Measurements from ENCODE around the gene ADCY1. TPM values are rescaled to one million over a fixed set of nuclear protein-coding genes. Genes with fewer than 3 reads are reported as not detected.
"Not testable (repeated sequence)": the region's sequence is repeated elsewhere in the genome, so short reads cannot be mapped to it uniquely, and the experiment has no call there.

Gene ADCY1
- total RNA-seq, 1 donor: under 0.01 TPM

GRCh38 chr7:45756333-45756732 lies 182.2 kb downstream of the ADCY1 start:
- not testable (repeated sequence) for H3K4me3 ChIP-seq (ENCODE audit: low read length); H3K9me3 ChIP-seq (ENCODE audit: low read depth, low read length); H3K4me1 ChIP-seq (ENCODE audit: insufficient read depth, low read length); H3K27me3 ChIP-seq (ENCODE audit: insufficient read depth, low read length)

- H3K9me3 ChIP-seq (ENCODE audit: low read depth, low read length); H3K27me3 ChIP-seq (ENCODE audit: insufficient read depth, low read length); H3K4me3 ChIP-seq (ENCODE audit: low read length); H3K4me1 ChIP-seq (ENCODE audit: insufficient read depth, low read length): not testable (repeated sequence)
Measured at GRCh38 chr7:45756757-45757156, 182.6 kb downstream of the ADCY1 start.

- H3K9me3 ChIP-seq (ENCODE audit: low read depth, low read length); H3K27me3 ChIP-seq (ENCODE audit: insufficient read depth, low read length); H3K4me1 ChIP-seq (ENCODE audit: insufficient read depth, low read length); H3K4me3 ChIP-seq (ENCODE audit: low read length): not testable (repeated sequence)
Measured at GRCh38 chr7:45759464-45759863, 185.3 kb downstream of the ADCY1 start.

GRCh38 chr7:45761545-45762205 lies 187.5 kb downstream of the ADCY1 start:
- not testable (repeated sequence) for H3K9me3 ChIP-seq (ENCODE audit: low read depth, low read length); H3K4me1 ChIP-seq (ENCODE audit: insufficient read depth, low read length); H3K27me3 ChIP-seq (ENCODE audit: insufficient read depth, low read length); H3K4me3 ChIP-seq (ENCODE audit: low read length)

GRCh38 chr7:45762225-45762994 lies 188.2 kb downstream of the ADCY1 start:
- H3K4me3 ChIP-seq (ENCODE audit: low read length); H3K27me3 ChIP-seq (ENCODE audit: insufficient read depth, low read length); H3K9me3 ChIP-seq (ENCODE audit: low read depth, low read length); H3K4me1 ChIP-seq (ENCODE audit: insufficient read depth, low read length): not testable (repeated sequence)

- not testable (repeated sequence) for H3K27me3 ChIP-seq (ENCODE audit: insufficient read depth, low read length); H3K9me3 ChIP-seq (ENCODE audit: low read depth, low read length)
- H3K4me1 ChIP-seq (ENCODE audit: insufficient read depth, low read length): peaks cover 11% of the 10 kb centered on the region
- H3K4me3 ChIP-seq (ENCODE audit: low read length): peak overlapping the region; percentile 70
Measured at GRCh38 chr7:45768516-45769394, 194.6 kb downstream of the ADCY1 start.

GRCh38 chr7:45769626-45770025 lies 195.5 kb downstream of the ADCY1 start:
- H3K9me3 ChIP-seq (ENCODE audit: low read depth, low read length); H3K27me3 ChIP-seq (ENCODE audit: insufficient read depth, low read length); H3K4me3 ChIP-seq (ENCODE audit: low read length): not testable (repeated sequence)
- peaks cover 11% of the 10 kb centered on the region for H3K4me1 ChIP-seq (ENCODE audit: insufficient read depth, low read length)

All from mononuclear cell (primary cell).